ENCODE data around the gene SQOR. TPM values are rescaled to one million over a fixed set of nuclear protein-coding genes. Genes with fewer than 3 reads are reported as not detected.
A peak's percentile ranks its signal among the peaks of the same experiment; 100 is the strongest.

Gene SQOR
- total RNA-seq, 1 experiment from 2014 or later = 40.9 TPM

GRCh38 chr15:45612790-45613415, 21.9 kb upstream of the SQOR start:
- Histone ChIP-seq H2AFZ (no peak overlapping the region), H3K9me2 (ENCODE audit: insufficient read depth) (no peaks in the 10 kb centered on the region), H3F3A (ENCODE audit: insufficient read depth, low read depth) (peaks cover 12% of the 10 kb centered on the region; the same call in 1 of the 2 replicates), H3K9me3 (ENCODE audit: insufficient read depth, low read depth) (no peaks in the 10 kb centered on the region), H4K20me1 (ENCODE audit: insufficient read depth) (no peaks in the 10 kb centered on the region), H3K27me3 (ENCODE audit: insufficient read depth, low read depth) (no peaks in the 10 kb centered on the region), H3K36me3 (ENCODE audit: low read depth) (no peaks in the 10 kb centered on the region), H3K4me3 (no peak overlapping the region), H3K4me1 (replicated peaks; ENCODE audit: insufficient read depth) (peaks cover 14% of the 10 kb centered on the region), H3K27ac (no peak overlapping the region), H3K79me2 (ENCODE audit: low read depth) (no peaks in the 10 kb centered on the region), H3K4me2 (no peak overlapping the region)
- CTCF ChIA-PET = interaction anchor here (2.0 kb wide), 1 partner anchor 155 kb away, joined by 11 read pairs; no protein-coding TSS in a partner anchor
- DNase-seq = no peak
- POLR2A ChIA-PET (ENCODE audit: unreplicated experiment) = interaction anchor here (0.7 kb wide), 1 partner anchor 464 kb away, joined by 11 read pairs; no protein-coding TSS in a partner anchor
- BruUV-seq (replicated peaks) = no TSS peak
- TF ChIP-seq CTCF (conservative IDR thresholded peaks at IDR 0.05) (no peak), EZH2 (IDR thresholded peaks at IDR 0.05; ENCODE audit: low read depth) (no peak)
- intact Hi-C loops (cut with micrococcal nuclease; ENCODE audit: unreplicated experiment) = loop anchor here (2.0 to 10.0 kb wide), 5 partner anchors 24 to 488 kb away; partner anchors contain the start of genes DUOX1, DUOXA1 and SLC30A4

DNA sequence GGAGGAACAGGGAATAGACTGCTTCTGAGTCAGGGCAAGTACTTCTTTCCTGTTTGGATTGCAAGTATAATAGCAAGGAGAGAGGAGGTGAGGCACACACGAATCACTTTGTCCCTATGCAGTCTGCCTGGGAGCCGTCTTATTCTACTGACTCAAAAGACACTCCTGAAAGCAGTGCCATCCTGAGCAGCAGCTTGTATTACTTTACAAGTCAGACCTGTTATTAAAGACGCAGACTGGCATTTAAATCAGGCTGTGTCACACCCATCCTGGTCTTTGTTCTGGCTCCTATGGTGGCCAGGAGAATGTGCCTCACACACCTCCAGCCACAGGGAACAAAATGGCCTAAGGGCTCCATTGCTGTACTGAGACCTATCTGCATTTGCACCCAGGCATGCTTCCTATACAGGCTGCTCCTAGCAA, 17.9 kb upstream of the SQOR start:
- Histone ChIP-seq H3K4me1 (replicated peaks; ENCODE audit: insufficient read depth) (peaks cover 14% of the 10 kb centered on the region), H3K36me3 (ENCODE audit: low read depth) (no peaks in the 10 kb centered on the region), H4K20me1 (ENCODE audit: insufficient read depth) (no peaks in the 10 kb centered on the region), H3K79me2 (ENCODE audit: low read depth) (no peaks in the 10 kb centered on the region), H2AFZ (0 out of 2 replicates have a peak overlapping the region, but pooled peaks have one; percentile 31), H3K27me3 (ENCODE audit: insufficient read depth, low read depth) (no peaks in the 10 kb centered on the region), H3K9me2 (ENCODE audit: insufficient read depth) (no peaks in the 10 kb centered on the region), H3F3A (ENCODE audit: insufficient read depth, low read depth) (peaks cover 12% of the 10 kb centered on the region; the same call in 1 of the 2 replicates), H3K4me3 (no peak overlapping the region), H3K27ac (no peak overlapping the region), H3K9me3 (ENCODE audit: insufficient read depth, low read depth) (no peaks in the 10 kb centered on the region), H3K4me2 (peak overlapping the region; percentile 26; the same call in 1 of the 2 replicates)
- DNase-seq = peak; percentile 51 to 52
- ChIA-PET POLR2A (ENCODE audit: unreplicated experiment) (interaction anchor here (0.7 kb wide), 1 partner anchor 413 kb away, joined by 7 read pairs; no protein-coding TSS in a partner anchor), CTCF (interaction anchor here (0.6 kb wide), 1 partner anchor 88 kb away, joined by 3 read pairs; no protein-coding TSS in a partner anchor)
- TF ChIP-seq CTCF (conservative IDR thresholded peaks at IDR 0.05) (no peak), EZH2 (IDR thresholded peaks at IDR 0.05; ENCODE audit: low read depth) (no peak)
- intact Hi-C loops (cut with micrococcal nuclease; ENCODE audit: unreplicated experiment) = loop anchor here (2.0 to 10.0 kb wide), 3 partner anchors 24 to 492 kb away; partner anchors contain the start of genes DUOX1 and DUOXA1
- BruUV-seq (replicated peaks) = no TSS peak

DNA sequence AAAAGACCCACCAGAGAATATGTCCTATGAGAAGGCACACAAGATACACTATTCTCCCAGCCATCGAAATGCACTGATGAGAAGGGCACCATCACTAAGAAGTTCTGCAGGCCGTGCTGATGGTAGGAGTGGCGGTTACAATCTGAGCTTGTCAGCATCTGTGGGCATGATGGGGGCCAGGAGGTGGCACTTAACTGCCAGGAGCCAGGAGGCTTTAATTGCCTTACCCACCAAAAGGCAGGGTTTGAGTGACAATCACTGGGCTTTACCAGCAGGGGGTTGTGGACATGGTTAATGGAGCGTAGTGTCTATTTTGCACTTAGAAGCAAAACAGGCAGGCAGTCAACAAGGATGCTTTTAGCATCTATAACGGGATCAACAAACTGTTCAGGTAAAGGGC, 16.0 kb upstream of the SQOR start:
- no peaks in the 10 kb centered on the region for H3K9me3 ChIP-seq (ENCODE audit: insufficient read depth, low read depth)
- peaks cover 12% of the 10 kb centered on the region; the same call in 1 of the 2 replicates for H3F3A ChIP-seq (ENCODE audit: insufficient read depth, low read depth)
- ChIA-PET CTCF (no interaction called here), POLR2A (ENCODE audit: unreplicated experiment) (no interaction called here)
- BruUV-seq (replicated peaks) = no TSS peak
- H3K4me2 ChIP-seq = no peak overlapping the region
- TF ChIP-seq CTCF (conservative IDR thresholded peaks at IDR 0.05) = no peak
- no peak for TF ChIP-seq EZH2 (IDR thresholded peaks at IDR 0.05; ENCODE audit: low read depth)
- intact Hi-C loops (cut with micrococcal nuclease; ENCODE audit: unreplicated experiment) = loop anchor here (10.0 kb wide), 2 partner anchors 314 to 494 kb away; partner anchors contain the start of genes DUOX1 and DUOXA1
- no peaks in the 10 kb centered on the region for H4K20me1 ChIP-seq (ENCODE audit: insufficient read depth)
- no peak overlapping the region for H3K4me3 ChIP-seq
- H3K27ac ChIP-seq = no peak overlapping the region
- H3K27me3 ChIP-seq (ENCODE audit: insufficient read depth, low read depth) = no peaks in the 10 kb centered on the region
- H3K79me2 ChIP-seq (ENCODE audit: low read depth) = no peaks in the 10 kb centered on the region
- H3K36me3 ChIP-seq (ENCODE audit: low read depth) = no peaks in the 10 kb centered on the region
- peaks cover 14% of the 10 kb centered on the region for H3K4me1 ChIP-seq (replicated peaks; ENCODE audit: insufficient read depth)
- no peak for DNase-seq
- no peak overlapping the region for H2AFZ ChIP-seq
- no peaks in the 10 kb centered on the region for H3K9me2 ChIP-seq (ENCODE audit: insufficient read depth)

All from PC-9 (cell line).